8988T (cell line): Measurements from ENCODE around the gene RBPJ.
"Not testable (repeated sequence)": the region's sequence is repeated elsewhere in the genome, so short reads cannot be mapped to it uniquely, and the experiment has no call there.

Experiments used
- DNase-seq: peaks from one replicate; pipeline ENCODE4 v3.0.0; 2011

RBPJ gene

GRCh38 chr4:26302031-26302899 is 18.5 kb upstream of the RBPJ start:
- DNase-seq: no peak

GRCh38 chr4:26303008-26303407 is 17.8 kb upstream of the RBPJ start:
- DNase-seq: no peak

GRCh38 chr4:26307037-26307800 is 13.6 kb upstream of the RBPJ start:
- DNase-seq: no peak

- no peak for DNase-seq
Measured at GRCh38 chr4:26308568-26308967, 12.2 kb upstream of the RBPJ start.

- no peak for DNase-seq
Measured at GRCh38 chr4:26310264-26310663, 10.6 kb upstream of the RBPJ start.

- no peak for DNase-seq
Measured at GRCh38 chr4:26311633-26312032, 9.2 kb upstream of the RBPJ start.

- not testable (repeated sequence) for DNase-seq
Measured at GRCh38 chr4:26315316-26315932, 5.4 kb upstream of the RBPJ start.

- no peak for DNase-seq
Measured at GRCh38 chr4:26317766-26318165, 3.0 kb upstream of the RBPJ start.

GRCh38 chr4:26319467-26319948 is 1.3 kb upstream of the RBPJ start:
- DNase-seq: peak; percentile 91

GRCh38 chr4:26319949-26320537 is 771 bp upstream of the RBPJ start:
- DNase-seq: no peak

- DNase-seq: peak; percentile 26
Measured at GRCh38 chr4:26321373-26322221, 783 bp downstream of the RBPJ start.

GRCh38 chr4:26322346-26322745 is 1.5 kb downstream of the RBPJ start:
- no peak for DNase-seq

- DNase-seq: no peak
Measured at GRCh38 chr4:26323821-26324220, 3.0 kb downstream of the RBPJ start.

GRCh38 chr4:26325191-26325590 is 4.4 kb downstream of the RBPJ start:
- no peak for DNase-seq

GRCh38 chr4:26326791-26327190 is 6.0 kb downstream of the RBPJ start:
- DNase-seq: no peak

- DNase-seq: no peak
Measured at GRCh38 chr4:26330186-26330787, 9.5 kb downstream of the RBPJ start.

- DNase-seq: no peak
Measured at GRCh38 chr4:26330946-26331345, 10.1 kb downstream of the RBPJ start.

- no peak for DNase-seq
Measured at GRCh38 chr4:26331380-26331950, 10.7 kb downstream of the RBPJ start.

- no peak for DNase-seq
Measured at GRCh38 chr4:26334366-26334765, 13.6 kb downstream of the RBPJ start.

GRCh38 chr4:26337612-26338011 is 16.8 kb downstream of the RBPJ start:
- DNase-seq: no peak

GRCh38 chr4:26342328-26343037 is 21.7 kb downstream of the RBPJ start:
- DNase-seq: no peak
